GM20431 (cell line): Measurements from ENCODE around the gene SLC16A10.
"Not testable (repeated sequence)": the region's sequence is repeated elsewhere in the genome, so short reads cannot be mapped to it uniquely, and the experiment has no call there.

ENCODE experiments used
- in situ Hi-C: fragments of 300-500 bp; cut with MseI, MboI; formaldehyde crosslinking; loops from one replicate; pipeline ENCODE4 v1.15.0; 2020; ENCODE audit warnings: low sequenced_read_pairs; ENCODE audit not compliant: unreplicated experiment

SLC16A10 gene

DNA sequence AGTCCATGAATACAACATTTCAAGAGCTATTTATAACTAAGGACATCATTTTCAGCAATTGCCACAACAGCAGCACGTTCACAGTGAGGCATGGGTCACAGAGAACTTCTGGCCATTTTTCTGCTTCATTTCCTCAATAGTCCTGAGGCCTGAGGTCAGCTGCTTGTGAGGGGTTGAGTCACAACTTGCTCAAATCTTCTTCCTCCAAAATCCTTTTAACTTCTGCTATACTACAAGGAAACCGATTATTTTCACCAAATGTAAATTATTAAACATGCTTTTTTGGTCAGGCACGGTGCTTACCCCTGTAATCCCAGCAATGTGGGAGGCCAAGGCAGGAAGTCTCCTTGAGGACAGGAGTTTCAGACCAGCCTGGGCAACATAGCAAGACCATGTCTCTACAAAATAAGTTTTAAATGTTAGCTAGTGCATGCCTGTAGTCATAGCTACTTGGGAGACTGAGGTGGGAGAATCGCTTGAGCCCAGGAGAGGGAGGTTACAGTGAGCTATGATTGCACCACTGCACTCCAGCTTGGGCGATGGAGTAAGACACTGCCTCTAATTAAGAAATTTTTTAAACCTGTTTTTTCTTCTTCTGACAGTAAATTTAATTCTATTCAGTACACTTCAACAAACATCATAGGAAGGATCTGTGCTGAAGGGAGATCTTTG, 11.1 kb upstream of the SLC16A10 start:
- in situ Hi-C loops = no loop called here

DNA sequence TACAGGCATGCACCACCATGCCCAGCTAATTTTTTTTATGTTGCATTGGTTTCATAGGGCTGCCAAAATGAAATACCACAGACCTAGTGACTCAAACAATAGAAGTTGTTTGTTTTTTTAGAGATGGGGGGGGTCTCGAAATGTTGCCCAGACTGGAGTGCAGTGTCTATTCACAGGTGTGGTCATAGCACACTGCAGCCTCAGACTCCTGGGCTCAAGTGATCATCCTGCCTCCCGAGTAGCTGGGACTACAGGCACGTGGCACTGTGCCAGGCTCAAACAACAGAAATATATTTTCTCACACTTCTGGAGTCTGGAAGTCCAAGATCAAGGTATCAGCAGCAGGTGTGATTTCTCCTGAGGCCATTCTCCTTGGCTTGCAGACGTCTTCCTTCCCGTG, 6.6 kb upstream of the SLC16A10 start:
- in situ Hi-C loops = no loop called here

DNA sequence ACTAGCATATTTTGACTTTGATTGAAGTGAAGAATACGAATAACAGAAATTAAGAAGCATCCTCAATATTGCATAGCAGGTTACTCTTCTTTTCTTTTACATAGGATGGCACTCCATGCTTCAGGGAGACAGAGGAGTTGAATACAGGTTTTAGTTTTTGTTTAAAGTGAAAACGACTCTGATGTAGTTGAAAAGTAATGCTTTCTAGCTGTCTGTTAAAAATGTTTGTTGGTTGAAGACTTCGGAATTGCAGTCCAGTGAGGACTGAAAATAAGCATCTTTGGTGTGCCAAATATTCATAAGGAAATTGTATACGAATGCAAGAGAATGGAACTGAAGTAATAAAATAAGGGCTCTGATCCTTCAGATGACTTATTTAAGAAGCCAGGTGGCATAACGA, 618 bp upstream of the SLC16A10 start:
- in situ Hi-C loops = no loop called here

DNA sequence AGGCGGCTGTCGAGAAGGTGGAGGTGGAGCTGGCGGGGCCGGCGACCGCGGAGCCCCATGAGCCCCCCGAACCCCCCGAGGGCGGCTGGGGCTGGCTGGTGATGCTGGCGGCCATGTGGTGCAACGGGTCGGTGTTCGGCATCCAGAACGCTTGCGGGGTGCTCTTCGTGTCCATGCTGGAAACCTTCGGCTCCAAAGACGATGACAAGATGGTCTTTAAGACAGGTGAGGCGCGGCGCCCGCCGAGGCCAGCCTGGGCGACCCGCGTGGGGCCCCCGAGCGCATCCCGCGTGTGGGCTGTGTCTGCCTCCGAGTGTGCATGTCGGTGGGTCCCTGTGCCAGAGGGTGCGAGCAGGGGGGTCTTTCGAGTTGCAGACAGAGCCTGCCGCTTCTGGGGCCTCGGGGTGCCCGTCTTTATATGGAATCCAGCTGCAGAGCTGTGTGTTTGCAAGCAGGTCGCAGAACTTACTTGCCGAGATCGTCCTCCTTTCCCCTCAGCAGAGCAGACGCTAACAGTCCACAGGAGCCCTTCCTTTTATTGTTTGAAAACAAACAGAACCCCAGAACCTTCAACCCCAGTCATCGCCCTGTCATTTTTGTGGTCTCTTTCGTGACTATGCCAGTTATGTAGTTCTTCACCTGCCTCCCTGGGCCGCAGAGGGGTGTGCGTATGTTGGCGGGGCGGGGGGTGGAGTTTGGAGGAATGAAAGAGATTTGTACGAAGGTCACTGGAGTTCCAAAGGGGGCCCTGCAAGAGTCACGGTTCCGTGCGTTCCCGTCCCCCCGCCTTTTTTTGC, 766 bp downstream of the SLC16A10 start:
- in situ Hi-C loops = no loop called here

DNA sequence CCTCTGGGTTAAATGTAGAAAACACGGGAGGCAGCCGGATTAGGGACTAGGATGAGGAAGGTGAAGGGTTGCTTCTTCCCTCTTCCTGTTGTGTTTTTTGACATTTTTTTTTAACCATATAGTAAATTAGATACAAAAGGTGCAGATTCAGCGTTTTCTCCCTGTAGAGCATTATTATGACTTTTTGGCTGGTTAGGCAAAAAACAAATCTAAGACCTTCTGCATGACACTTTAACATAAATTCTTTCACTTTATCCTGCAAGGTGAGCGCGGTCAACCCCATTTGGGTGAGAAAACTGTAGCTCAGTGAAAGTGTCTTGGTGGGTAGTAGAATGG, 1.3 kb downstream of the SLC16A10 start:
- in situ Hi-C loops = no loop called here

DNA sequence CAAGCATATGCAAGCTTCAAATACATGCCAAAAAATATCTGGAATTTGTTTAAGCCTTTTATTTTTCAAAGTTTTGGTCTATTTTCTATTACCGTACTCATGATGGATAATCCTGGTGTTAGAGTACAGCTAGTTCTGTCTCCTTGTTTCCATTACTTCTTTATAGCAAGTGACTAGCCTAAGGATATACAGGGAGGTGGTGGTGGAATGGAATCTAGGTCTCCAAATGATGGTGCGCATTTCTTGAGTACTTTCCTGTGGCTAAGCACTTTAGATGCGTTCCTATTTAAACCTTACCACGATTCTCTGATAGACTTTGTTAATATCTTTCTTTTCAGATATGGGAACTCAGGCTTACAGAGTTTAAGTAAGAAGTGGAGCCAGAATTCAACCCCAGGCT, 3.5 kb downstream of the SLC16A10 start:
- in situ Hi-C loops = no loop called here

DNA sequence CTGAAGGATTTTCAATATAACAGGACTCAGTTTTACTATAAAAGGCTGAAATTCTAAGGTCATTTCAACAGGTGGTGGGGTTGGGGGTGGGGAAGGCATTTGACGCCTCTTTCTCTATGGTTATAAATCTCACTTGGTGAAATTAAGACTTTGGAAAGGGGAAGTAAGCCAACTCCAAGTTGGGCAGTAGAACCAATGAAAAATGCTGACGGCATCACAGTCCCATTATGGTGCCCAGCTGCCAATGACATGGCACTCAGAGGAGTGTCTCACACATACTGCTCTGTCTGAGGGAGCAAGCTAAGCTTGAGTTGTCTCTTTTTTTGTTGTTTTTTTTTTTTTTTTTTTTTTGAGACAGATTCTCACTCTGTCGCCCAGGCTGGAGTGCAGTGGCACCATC, 4.7 kb downstream of the SLC16A10 start:
- in situ Hi-C loops = no loop called here

DNA sequence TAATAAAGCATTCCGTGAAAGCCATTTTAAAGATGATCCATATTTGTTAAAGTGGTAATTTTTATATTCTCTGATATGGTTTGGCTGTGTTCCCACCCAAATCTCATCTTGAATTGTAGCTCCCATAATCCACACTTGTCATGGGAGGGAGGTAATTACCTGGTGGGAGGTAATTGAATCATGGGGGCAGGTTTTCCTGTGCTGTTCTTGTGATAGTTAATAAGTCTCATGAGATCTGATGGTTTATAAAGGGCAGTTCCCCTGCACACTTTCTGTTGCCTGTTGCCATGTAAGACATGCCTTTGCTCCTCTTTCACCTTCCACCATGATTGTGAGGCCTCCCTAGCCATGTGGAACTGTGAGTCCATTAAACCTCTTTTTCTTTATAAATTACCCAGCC, 8.2 kb downstream of the SLC16A10 start:
- in situ Hi-C loops = not testable (repeated sequence)

DNA sequence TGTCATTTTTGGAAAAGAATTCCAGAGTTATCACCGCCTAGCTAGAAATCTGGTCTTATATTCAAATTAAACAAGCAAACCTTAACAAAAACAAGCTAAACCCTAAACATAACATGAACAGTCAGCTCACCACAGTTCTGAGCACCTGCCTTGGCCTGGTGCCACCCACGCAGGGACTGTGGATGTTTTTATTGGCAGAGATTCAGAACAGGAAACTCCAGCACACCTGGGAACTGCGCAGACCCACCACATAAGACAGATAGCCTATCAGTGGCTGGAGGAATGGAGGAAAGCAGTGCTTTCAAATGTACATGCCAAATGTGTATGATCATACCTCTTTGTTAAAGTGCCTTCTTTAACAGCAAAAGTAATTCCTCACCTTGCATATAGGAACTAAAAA, 8.9 kb downstream of the SLC16A10 start:
- in situ Hi-C loops = no loop called here

DNA sequence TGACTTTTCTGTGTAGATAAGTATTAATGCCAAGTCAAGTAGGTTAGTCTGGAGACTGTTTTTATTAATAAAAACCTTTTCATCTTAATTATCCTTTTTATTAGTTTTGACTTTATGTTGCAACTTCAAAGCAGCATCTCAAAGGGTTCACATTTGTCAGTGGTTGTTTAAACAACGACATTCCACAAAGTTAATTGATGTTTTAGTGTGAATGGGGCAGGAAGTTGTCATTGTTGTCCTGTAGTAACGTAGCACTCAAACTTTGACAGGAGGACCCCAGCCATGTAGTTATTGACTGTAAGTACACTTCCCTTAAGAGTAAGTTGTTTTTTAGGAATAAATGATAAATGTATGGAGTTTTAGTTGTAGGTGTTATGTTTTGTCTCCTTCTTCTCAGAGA, 11.3 kb downstream of the SLC16A10 start:
- in situ Hi-C loops = no loop called here

DNA sequence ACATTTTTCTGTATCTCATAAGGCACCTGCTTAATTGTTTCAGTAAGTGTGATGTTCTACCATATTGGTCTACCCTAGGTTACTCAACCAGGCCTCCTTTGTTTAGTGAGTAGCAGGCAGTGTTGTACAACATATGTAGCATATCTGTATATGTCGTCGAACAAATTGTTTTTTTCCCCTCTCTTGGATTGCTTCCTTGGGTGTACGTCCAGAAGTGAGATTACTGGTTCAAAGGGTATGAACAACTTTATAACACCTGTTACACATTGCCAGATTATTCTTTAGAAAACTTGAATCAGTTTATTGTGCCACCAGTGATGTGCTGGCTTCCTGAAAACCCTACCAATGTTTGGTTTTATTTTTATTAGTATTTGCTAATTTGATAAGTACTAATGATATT, 14.7 kb downstream of the SLC16A10 start:
- in situ Hi-C loops = no loop called here

DNA sequence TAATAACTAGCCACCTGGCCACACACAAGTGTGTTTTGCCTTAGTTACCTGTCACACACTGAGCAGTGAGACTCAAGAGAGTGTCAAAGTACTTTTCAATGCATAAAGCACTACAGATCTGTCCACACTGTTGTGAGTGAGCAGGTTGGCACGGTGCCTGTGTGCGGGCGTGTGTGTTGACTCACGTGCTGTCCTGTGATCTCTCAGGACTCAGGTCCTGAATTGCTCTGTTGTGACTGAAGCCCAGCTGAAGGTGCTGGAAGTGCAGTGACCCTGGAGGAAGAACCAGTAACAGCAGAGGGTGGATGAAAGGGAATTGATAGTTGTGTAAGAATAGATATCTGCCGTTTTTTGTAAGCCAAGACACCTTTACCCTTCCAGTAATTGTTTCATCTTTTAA, 18.3 kb downstream of the SLC16A10 start:
- in situ Hi-C loops = no loop called here

DNA sequence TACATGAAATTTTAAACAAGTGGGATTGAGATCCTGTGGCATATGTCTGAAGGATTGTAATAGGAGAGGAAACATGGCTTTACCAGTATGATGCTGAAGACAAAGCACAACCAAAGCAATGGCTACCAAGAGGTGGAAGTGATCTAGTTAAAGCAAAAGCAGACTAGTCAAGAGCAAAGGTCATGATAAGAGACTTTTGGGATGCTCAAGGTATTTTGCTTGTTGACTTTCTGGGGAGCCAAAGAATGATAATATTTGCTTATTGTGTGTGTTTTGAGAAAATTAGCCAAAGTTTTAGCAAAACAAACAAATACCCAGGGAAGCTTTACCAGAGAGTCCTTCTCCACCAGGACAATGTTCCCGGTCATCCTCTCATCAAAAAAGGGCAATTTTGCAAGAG, 20.3 kb downstream of the SLC16A10 start:
- in situ Hi-C loops = no loop called here

DNA sequence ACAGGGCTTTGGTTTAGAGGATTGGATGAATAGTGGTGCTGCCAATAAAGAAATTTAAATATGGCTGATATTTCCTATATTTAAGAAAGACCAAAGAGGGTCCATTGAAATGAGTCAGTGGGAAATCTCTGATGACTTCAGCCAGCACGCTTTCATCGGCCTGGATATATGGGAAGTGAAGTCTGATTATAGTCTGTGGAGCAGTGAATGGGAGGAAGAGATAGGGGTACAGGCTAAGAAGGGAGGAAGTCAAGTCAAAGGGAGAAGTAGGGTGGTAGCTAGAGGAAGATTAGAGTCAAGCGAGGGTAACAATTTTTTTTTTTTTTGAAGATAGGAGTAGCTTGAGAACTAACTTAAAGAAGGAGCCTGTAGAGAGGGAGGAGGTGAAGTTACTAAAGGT, 22.7 kb downstream of the SLC16A10 start:
- in situ Hi-C loops = no loop called here

DNA sequence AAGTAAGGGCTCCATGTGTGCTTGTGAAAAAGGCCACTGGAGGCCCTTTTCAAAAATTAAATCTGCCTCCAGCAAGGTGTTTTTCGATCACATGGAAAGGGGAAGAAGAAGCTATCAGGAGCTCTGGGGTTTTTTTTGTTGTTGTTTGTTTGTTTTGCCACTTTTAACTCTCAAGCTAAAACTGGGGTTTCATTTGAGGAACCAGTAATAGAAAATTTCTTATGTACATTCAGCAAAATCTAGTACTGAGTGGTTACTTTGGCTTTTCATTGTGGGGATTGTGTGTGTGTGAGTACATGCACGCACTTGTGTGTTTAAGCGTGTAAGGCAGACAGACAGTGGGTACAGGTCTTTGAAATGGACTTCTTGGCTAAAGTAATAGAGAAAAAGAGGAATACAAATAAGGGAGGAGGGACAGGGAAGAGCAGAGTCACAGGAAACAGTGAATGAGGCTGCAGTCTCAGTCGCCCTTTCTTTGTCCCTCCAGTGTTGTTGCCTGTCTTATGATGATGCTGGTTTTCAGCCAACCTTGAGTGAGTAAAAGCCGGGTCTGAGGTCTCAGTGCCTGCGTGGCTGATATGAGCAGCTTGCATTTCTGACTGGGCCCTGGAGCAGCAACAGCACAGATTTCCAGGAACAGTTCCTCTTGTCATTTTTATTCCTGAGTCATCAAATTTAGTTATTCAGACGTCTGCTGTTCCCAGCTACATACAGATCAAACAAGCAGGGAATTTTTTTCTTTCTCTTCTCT, 26.2 kb downstream of the SLC16A10 start:
- in situ Hi-C loops = no loop called here

DNA sequence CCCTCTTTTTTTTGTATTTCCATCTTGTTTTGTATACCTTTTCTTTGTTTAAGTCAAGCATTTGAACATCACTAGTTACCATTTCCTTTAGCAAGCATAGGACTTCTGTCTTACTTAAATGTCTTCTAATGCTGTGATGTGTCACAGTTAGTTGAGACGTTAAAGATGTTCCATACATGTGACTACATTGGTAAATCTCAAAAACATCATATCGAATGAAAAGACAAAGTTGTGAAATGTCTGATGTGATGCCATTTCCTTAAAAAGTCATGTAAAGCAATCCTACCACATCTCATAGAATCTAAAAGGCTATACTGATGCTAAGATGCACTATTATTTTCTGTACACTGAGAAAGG, 26.8 kb downstream of the SLC16A10 start:
- in situ Hi-C loops = no loop called here

DNA sequence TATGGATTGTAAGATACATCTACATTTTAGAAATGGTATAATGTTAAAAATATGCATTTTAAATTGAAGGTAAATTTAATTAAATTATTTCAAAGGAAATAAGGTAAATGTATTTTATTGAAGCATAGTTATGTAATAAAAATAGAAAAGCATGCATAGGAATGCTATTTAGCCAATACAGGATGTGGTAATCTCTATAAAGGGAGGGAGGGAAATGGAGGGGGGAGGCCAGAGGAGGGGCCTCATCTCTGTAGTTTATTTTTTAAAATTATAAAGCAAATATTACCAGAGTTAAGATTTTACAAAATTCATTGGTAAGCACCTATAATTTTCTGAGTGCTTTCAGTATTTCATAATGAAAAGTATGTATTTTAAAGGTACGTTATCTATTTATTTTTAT, 27.2 kb downstream of the SLC16A10 start:
- in situ Hi-C loops = no loop called here

DNA sequence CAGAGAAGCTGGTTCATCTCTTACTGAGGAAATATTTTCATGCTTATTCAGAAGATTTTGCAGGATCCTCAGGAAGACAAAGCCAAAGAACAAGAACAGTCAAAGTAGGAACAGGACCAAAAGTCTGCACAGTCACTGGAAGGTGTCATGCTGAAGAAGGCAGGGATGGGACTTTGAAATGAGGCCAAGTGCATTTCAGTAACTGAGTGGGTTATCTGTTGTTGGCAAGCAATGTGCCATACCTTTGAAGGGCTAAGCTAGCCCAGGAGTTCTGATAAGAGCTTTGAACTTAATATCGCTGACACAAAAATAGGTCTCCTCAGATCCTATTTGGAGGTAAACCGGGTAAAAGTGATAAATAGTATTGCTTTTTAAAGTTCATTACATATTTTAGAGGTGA, 31.5 kb downstream of the SLC16A10 start:
- in situ Hi-C loops = no loop called here

DNA sequence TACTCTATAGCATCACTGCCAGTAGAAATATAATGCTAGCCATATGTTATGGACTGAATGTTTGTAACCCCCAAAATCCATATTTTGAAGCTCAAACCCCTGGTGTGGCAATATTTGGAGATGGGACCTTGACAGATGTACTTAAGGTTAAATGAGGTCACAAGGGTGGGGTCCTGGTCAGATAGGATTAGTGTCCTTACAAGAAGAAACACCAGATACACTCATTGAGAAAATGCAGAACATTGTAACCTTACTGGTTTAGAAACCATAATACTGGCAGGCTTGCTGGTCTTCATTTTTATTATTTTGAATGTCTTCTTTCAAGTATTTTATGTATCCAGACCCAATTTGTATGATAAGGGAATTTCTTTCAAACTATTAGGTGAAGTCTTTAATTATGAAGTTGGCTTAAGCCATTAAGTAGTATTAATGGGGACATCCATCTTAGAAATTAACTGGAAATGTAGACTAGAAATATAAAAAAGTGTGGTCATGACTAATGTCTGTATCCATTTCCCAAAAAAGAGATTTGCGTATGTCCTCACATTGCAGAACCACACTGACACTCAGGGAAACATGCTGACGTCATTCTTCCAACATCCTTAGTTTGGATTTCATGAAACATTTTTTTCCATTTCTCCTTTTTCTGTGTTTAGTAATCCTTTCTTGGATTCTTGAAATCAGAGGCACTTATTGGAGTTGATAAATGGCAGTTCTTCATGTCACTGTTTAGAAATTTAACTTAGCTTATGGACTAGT, 32.4 kb downstream of the SLC16A10 start:
- in situ Hi-C loops = no loop called here

DNA sequence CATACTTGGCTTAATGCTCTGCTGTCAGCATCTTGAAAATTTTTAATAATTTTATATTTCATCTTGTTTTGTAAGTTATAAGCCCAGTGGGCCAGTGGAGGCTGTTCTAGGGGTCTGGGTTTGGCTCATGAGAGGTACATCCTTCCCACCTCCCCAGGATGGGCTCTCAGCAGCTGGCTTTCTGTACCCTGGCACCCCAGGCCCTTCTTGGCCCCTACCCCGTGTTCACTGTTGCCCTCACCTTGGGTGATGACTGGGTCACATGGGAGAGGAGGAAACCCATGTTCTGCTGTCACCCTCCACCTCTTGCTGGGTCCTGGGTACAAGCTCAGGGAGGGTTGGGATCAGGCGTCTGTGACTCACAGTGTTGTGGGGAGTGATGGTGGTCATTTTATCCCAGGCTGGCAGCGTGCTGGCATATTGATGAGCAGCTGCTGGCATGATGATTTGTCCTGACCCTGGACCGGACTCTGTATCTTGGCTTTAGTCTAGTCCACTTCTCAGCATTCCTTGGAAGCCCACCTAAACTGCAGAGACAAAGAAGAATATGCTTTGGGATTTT, 34.6 kb downstream of the SLC16A10 start:
- in situ Hi-C loops = no loop called here
